ENCODE data around the gene MEIOB. TPM values are rescaled to one million over a fixed set of nuclear protein-coding genes. Genes with fewer than 3 reads are reported as not detected.
"Not testable (repeated sequence)": the region's sequence is repeated elsewhere in the genome, so short reads cannot be mapped to it uniquely, and the experiment has no call there.

Gene MEIOB
- total RNA-seq, 3 donors from 2014 or later (not counting 1 experiment from before 2014, with no cell fraction given), result not detected

DNA sequence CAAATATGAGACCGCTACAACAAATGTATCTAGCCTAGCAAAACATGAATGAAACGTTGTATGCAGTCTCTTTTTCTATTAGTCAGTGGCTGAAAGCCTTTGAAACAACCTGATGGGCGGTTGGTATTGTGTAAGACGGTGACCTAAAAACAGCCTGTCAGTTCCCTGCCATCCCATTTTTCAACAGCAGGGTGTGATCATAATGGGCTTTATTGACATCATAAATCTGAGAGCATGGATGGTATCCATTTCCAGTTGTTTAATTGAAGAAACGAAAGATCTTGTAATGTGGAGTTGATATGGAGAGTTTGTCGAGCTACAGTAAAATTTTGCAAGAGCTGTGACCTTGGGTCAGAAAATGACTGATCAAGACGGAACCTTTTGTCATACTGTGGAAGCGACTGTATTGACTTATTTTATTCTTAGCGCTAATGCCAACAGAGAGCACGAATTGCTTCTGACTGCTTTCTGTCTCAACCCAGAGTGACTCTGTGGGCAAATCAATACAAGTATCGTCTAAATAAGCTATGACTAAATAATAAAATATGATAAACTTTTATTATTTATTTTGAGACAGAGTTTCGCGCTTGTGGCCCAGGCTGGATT is 12.3 kb upstream of the MEIOB start:
- intact Hi-C loops (cut with micrococcal nuclease), result no loop called here
- H3K4me1 Mint-ChIP-seq, result no peaks in the 10 kb centered on the region
- no peak overlapping the region for H3K27ac ChIP-seq (ENCODE audit: low read length)
- DNase-seq (peak in 1 of 2 donors; percentile 31), ATAC-seq (no peak)
- H3K4me1 ChIP-seq (ENCODE audit: control insufficient read depth, insufficient read depth, low read length), result no peaks in the 10 kb centered on the region
- H3K27me3 ChIP-seq (ENCODE audit: control insufficient read depth, insufficient read depth, low read length), result no peaks in the 10 kb centered on the region
- H3K9me3 ChIP-seq (ENCODE audit: control insufficient read depth, insufficient read depth, low read length), result no peaks in the 10 kb centered on the region
- TF ChIP-seq, protein P1, sequence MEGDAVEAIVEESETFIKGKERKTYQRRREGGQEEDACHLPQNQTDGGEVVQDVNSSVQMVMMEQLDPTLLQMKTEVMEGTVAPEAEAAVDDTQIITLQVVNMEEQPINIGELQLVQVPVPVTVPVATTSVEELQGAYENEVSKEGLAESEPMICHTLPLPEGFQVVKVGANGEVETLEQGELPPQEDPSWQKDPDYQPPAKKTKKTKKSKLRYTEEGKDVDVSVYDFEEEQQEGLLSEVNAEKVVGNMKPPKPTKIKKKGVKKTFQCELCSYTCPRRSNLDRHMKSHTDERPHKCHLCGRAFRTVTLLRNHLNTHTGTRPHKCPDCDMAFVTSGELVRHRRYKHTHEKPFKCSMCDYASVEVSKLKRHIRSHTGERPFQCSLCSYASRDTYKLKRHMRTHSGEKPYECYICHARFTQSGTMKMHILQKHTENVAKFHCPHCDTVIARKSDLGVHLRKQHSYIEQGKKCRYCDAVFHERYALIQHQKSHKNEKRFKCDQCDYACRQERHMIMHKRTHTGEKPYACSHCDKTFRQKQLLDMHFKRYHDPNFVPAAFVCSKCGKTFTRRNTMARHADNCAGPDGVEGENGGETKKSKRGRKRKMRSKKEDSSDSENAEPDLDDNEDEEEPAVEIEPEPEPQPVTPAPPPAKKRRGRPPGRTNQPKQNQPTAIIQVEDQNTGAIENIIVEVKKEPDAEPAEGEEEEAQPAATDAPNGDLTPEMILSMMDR (IDR thresholded peaks at IDR 0.05), result no peak
- no peak overlapping the region for H3K4me3 ChIP-seq (ENCODE audit: low read length)
- H3K4me3 Mint-ChIP-seq, result no peak overlapping the region
- H3K36me3 ChIP-seq (ENCODE audit: control insufficient read depth, insufficient read depth, low read length), result no peaks in the 10 kb centered on the region
- peaks cover 9 to 15% of the 10 kb centered on the region in 2 donors for H3K27me3 Mint-ChIP-seq (ENCODE audit: low read depth in 2 of 2)
- no peak overlapping the region for H3K27ac Mint-ChIP-seq
- WGBS (ENCODE audit: insufficient coverage), result 78% methylated on average over 11 of the region's 13 CpGs
- H3K36me3 Mint-ChIP-seq, result no peaks in the 10 kb centered on the region
- no peaks in the 10 kb centered on the region for H3K9me3 Mint-ChIP-seq

DNA sequence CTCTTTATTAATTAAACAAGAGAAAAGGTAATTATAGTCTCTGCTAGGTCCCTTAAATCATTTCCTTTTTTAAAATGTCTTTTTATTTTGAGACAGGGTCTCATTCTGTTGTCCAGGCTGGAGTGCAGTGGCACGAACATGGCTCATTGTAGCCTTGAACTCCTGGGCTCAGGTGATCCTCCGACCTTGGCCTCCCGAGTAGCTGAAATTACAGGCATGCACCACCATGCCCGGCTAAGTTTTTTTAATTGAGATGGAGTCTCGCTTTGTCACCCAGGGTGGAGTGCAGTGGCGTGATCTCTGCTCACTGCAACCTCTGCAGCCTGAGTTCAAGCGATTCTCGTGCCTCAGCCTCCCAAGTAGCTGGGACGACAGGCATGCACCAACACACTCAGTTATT is 9.2 kb upstream of the MEIOB start:
- intact Hi-C loops (cut with micrococcal nuclease); H3K27ac ChIP-seq (ENCODE audit: low read length); H3K4me1 Mint-ChIP-seq; H3K36me3 Mint-ChIP-seq; H3K9me3 Mint-ChIP-seq; ATAC-seq; DNase-seq; H3K36me3 ChIP-seq (ENCODE audit: control insufficient read depth, insufficient read depth, low read length); H3K4me1 ChIP-seq (ENCODE audit: control insufficient read depth, insufficient read depth, low read length); H3K27ac Mint-ChIP-seq; H3K4me3 ChIP-seq (ENCODE audit: low read length); H3K9me3 ChIP-seq (ENCODE audit: control insufficient read depth, insufficient read depth, low read length); H3K27me3 ChIP-seq (ENCODE audit: control insufficient read depth, insufficient read depth, low read length); H3K4me3 Mint-ChIP-seq: not testable (repeated sequence)
- peaks cover 15 to 16% of the 10 kb centered on the region in 2 donors for H3K27me3 Mint-ChIP-seq (ENCODE audit: low read depth in 2 of 2)
- 84% methylated on average over 9 of the region's 9 CpGs for WGBS (ENCODE audit: insufficient coverage)

DNA sequence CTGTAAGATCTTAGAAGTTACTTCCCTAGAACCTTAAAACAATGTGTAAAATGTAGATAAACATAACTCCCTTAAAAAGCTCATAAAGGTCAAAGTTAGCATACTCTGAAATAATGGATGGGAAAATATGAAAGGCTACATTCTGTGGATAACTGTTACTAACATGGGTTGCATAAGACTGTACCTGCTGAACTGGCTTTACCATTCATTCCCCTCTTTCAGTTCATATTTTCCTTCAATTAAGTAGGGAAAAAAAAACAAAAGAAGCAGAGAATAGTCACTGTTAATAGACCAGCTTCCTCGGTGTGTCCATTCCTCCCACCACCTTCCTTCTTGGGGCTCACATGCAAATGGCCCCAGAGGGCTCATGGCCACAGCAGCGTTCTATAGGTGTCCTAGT is 7.5 kb upstream of the MEIOB start:
- 48% methylated on average over 2 of the region's 2 CpGs for WGBS (ENCODE audit: insufficient coverage)
- no peaks in the 10 kb centered on the region for H3K4me1 ChIP-seq (ENCODE audit: control insufficient read depth, insufficient read depth, low read length)
- H3K4me1 Mint-ChIP-seq, result no peaks in the 10 kb centered on the region
- H3K36me3 Mint-ChIP-seq, result no peaks in the 10 kb centered on the region
- no peak for DNase-seq
- H3K27ac Mint-ChIP-seq, result no peak overlapping the region
- intact Hi-C loops (cut with micrococcal nuclease), result no loop called here
- H3K27me3 Mint-ChIP-seq (ENCODE audit: low read depth in 2 of 2), result peaks cover 8 to 16% of the 10 kb centered on the region in 2 donors
- no peak overlapping the region for H3K4me3 ChIP-seq (ENCODE audit: low read length)
- H3K27me3 ChIP-seq (ENCODE audit: control insufficient read depth, insufficient read depth, low read length), result no peaks in the 10 kb centered on the region
- H3K4me3 Mint-ChIP-seq, result no peak overlapping the region
- H3K36me3 ChIP-seq (ENCODE audit: control insufficient read depth, insufficient read depth, low read length), result no peaks in the 10 kb centered on the region
- H3K9me3 ChIP-seq (ENCODE audit: control insufficient read depth, insufficient read depth, low read length), result no peaks in the 10 kb centered on the region
- H3K27ac ChIP-seq (ENCODE audit: low read length), result no peak overlapping the region
- TF ChIP-seq, protein P1 (IDR thresholded peaks at IDR 0.05), result no peak
- no peaks in the 10 kb centered on the region for H3K9me3 Mint-ChIP-seq
- no peak for ATAC-seq

DNA sequence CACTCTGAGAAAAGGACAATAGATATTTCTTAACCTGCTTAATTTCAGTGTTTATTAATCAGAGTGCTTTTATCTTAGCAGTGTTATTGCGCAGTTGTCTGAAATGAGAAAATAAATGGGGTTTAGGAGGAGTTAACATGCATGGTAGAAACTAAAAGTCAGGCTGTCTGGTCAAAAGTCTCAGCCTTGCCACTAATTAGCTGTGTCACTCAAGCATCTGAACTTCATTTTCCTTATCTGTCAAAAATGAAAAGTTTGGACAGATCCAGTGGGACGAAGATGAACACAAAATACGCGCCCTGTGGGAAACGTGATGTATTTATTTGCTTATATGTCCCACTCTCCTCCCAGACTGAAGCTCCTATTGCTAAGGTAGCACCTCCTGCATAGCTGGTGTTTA is 6.3 kb upstream of the MEIOB start:
- no peaks in the 10 kb centered on the region for H3K4me1 Mint-ChIP-seq
- no peaks in the 10 kb centered on the region for H3K9me3 ChIP-seq (ENCODE audit: control insufficient read depth, insufficient read depth, low read length)
- no peak overlapping the region for H3K27ac Mint-ChIP-seq
- no peaks in the 10 kb centered on the region for H3K4me1 ChIP-seq (ENCODE audit: control insufficient read depth, insufficient read depth, low read length)
- WGBS (ENCODE audit: insufficient coverage), result 83% methylated on average over 5 of the region's 5 CpGs
- no peak overlapping the region for H3K27ac ChIP-seq (ENCODE audit: low read length)
- H3K9me3 Mint-ChIP-seq, result no peaks in the 10 kb centered on the region
- H3K27me3 ChIP-seq (ENCODE audit: control insufficient read depth, insufficient read depth, low read length), result peaks cover 1% of the 10 kb centered on the region
- H3K27me3 Mint-ChIP-seq (ENCODE audit: low read depth in 2 of 2), result peaks cover 8 to 13% of the 10 kb centered on the region in 2 donors
- H3K36me3 Mint-ChIP-seq, result no peaks in the 10 kb centered on the region
- DNase-seq, result no peak
- H3K36me3 ChIP-seq (ENCODE audit: control insufficient read depth, insufficient read depth, low read length), result no peaks in the 10 kb centered on the region
- intact Hi-C loops (cut with micrococcal nuclease), result no loop called here
- no peak overlapping the region for H3K4me3 Mint-ChIP-seq
- TF ChIP-seq, protein P1 (IDR thresholded peaks at IDR 0.05), result no peak
- ATAC-seq, result no peak
- H3K4me3 ChIP-seq (ENCODE audit: low read length), result no peak overlapping the region

Data from natural killer cell (primary cell).